ENCODE data around the gene PNISR. TPM values are rescaled to one million over a fixed set of nuclear protein-coding genes. Genes with fewer than 3 reads are reported as not detected.
A peak's percentile ranks its signal among the peaks of the same experiment; 100 is the strongest.
"Not testable (repeated sequence)": the region's sequence is repeated elsewhere in the genome, so short reads cannot be mapped to it uniquely, and the experiment has no call there.

The PNISR gene, protein sequence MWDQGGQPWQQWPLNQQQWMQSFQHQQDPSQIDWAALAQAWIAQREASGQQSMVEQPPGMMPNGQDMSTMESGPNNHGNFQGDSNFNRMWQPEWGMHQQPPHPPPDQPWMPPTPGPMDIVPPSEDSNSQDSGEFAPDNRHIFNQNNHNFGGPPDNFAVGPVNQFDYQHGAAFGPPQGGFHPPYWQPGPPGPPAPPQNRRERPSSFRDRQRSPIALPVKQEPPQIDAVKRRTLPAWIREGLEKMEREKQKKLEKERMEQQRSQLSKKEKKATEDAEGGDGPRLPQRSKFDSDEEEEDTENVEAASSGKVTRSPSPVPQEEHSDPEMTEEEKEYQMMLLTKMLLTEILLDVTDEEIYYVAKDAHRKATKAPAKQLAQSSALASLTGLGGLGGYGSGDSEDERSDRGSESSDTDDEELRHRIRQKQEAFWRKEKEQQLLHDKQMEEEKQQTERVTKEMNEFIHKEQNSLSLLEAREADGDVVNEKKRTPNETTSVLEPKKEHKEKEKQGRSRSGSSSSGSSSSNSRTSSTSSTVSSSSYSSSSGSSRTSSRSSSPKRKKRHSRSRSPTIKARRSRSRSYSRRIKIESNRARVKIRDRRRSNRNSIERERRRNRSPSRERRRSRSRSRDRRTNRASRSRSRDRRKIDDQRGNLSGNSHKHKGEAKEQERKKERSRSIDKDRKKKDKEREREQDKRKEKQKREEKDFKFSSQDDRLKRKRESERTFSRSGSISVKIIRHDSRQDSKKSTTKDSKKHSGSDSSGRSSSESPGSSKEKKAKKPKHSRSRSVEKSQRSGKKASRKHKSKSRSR
- total RNA-seq = 111 TPM
- long read RNA-seq, full-length matches to known transcripts = 37 of 106 reads
- long read RNA-seq, partial matches to known transcripts = 15 of 106 reads
- long read RNA-seq, other reads (novel, unspliced or antisense) = 54 of 106 reads

DNA sequence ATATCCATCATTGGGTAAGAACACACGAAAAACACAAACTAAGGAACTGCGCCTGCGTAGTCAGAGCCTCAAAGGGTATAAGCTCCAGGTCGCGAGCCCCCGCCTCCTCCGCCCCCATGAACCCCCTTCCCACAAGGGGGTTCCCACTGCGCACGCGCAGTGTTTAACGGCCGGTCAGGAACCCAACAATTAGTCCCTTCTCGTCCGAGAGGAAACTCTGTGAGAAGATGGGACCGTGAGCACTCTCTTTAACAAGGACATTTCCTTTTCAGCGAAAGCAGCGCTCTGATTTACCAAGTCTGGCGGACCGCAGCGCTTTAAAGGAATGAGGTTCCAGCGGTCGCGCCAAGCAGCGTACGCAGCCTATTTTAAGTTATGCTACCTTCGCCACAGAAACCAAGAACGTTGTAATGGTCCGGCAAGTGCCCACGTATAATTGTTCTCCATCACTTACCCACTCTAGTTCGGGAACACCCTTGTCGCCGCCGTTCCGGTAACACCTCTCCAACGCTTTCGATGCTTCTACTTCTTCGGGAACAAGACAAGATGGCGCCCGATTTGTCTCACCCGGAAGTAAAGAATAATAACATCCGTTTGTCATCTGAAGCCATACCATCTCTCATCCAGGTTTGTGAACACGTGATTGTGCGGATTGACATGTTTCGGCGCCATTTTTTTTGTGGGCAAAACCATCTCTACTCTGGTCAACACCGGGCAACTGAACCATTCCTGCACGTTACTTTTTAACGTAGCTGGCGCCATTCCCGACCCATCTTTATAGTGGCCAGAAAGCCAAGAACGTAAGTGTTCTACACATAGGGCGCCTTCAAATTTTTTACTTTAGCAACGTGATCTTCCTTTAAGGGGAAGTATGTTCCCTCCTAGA is at the start of gene PNISR:
PNISR (minus strand) TSS at position 548 of the 886 bp plus-strand sequence. CDS start 10,649 bp downstream, outside the sequence.
- intact Hi-C loops (cut with DNase I) = no loop called here
- peak; percentile 95 for ATAC-seq
- Histone ChIP-seq H3K27me3 (no peaks in the 10 kb centered on the region), H3K27ac (peak within 1 kb of the TSS; percentile 100), H3K9me3 (no peaks in the 10 kb centered on the region), H3K4me1 (peaks cover 51% of the 10 kb centered on the region), H3K4me3 (peak within 1 kb of the TSS; percentile 89), H3K36me3 (no peaks in the 10 kb centered on the region)
- DNase-seq = peak; percentile 92
- TF ChIP-seq, protein P1, sequence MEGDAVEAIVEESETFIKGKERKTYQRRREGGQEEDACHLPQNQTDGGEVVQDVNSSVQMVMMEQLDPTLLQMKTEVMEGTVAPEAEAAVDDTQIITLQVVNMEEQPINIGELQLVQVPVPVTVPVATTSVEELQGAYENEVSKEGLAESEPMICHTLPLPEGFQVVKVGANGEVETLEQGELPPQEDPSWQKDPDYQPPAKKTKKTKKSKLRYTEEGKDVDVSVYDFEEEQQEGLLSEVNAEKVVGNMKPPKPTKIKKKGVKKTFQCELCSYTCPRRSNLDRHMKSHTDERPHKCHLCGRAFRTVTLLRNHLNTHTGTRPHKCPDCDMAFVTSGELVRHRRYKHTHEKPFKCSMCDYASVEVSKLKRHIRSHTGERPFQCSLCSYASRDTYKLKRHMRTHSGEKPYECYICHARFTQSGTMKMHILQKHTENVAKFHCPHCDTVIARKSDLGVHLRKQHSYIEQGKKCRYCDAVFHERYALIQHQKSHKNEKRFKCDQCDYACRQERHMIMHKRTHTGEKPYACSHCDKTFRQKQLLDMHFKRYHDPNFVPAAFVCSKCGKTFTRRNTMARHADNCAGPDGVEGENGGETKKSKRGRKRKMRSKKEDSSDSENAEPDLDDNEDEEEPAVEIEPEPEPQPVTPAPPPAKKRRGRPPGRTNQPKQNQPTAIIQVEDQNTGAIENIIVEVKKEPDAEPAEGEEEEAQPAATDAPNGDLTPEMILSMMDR (IDR thresholded peaks at IDR 0.05) = no peak

DNA sequence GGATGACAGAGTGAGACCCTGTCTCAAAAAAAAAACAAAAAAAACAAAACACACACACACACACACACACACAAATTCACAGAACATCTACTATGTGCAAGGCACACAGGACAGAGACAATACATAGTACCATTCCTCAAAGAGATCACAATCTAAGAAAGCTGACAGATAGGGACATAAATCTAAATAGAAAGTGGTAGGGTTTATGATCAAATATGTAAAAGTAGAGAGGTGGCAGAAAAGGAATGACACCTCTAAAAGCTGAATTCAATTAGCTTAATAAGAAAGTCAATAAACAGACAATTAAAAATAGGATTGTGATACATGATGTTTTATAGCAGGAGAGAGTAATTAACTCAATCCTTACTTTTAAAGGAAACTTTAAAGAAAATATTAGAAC is 48.6 kb upstream of the PNISR start:
- DNase-seq = no peak
- intact Hi-C loops (cut with DNase I) = no loop called here
- H3K27ac ChIP-seq = no peak overlapping the region
- no peak overlapping the region for H3K4me3 ChIP-seq
- no peaks in the 10 kb centered on the region for H3K27me3 ChIP-seq
- peaks cover 21% of the 10 kb centered on the region for H3K36me3 ChIP-seq
- no peak for ATAC-seq
- no peaks in the 10 kb centered on the region for H3K4me1 ChIP-seq
- TF ChIP-seq, protein P1 (IDR thresholded peaks at IDR 0.05) = no peak
- H3K9me3 ChIP-seq = no peaks in the 10 kb centered on the region

DNA sequence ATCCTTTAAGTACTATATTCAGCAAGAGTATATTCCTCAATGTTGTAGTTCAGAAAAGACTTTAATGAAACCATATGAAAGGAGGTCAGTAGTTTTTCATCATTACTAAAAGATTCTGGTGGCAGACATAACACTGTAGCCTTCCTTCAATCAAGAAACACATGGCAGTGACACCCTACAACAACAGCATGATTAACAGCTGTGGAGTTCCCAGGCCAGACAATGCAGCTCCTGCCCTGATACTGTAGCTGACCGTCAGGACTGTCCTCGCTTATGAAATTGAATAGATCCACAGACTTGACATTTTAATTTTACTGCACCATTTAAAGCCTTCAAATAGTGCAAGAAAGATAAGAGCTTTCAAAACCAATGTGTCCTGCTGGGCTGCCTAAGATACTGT is 46.5 kb upstream of the PNISR start:
- Histone ChIP-seq H3K36me3 (peaks cover 21% of the 10 kb centered on the region), H3K4me3 (no peak overlapping the region), H3K9me3 (no peaks in the 10 kb centered on the region), H3K4me1 (no peaks in the 10 kb centered on the region), H3K27me3 (no peaks in the 10 kb centered on the region), H3K27ac (no peak overlapping the region)
- TF ChIP-seq, protein P1 (IDR thresholded peaks at IDR 0.05) = no peak
- ATAC-seq = no peak
- intact Hi-C loops (cut with DNase I) = no loop called here
- DNase-seq = no peak

DNA sequence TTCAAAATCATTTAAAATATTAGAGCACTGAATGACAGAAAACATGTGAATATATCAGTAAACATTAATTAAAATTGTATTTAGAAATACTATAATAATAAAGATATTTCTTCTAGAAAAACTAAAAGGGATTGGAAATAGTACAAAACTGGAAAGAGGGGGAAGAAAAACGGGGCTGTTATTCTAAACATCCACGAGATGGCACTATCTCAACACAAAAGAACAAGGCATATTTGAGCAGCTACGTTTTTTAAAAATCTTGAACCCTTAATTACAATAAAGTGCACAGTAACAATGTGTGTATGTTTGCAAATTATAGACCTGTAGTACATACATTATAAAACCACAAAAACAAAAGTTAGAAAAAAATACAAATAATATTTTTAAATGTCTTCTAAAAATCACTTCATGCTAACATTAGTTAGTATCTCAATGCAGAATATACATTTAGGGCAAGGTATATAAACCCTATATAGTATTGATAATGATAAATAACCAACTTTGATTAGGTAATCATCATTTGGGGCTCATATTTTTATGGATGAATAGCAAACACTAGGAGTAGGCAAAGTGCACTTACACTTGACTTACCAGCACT is 42.5 kb upstream of the PNISR start:
- intact Hi-C loops (cut with DNase I) = no loop called here
- no peaks in the 10 kb centered on the region for H3K9me3 ChIP-seq
- ATAC-seq = peak; percentile 53
- H3K27ac ChIP-seq = no peak overlapping the region
- H3K36me3 ChIP-seq = no peaks in the 10 kb centered on the region
- no peaks in the 10 kb centered on the region for H3K4me1 ChIP-seq
- no peaks in the 10 kb centered on the region for H3K27me3 ChIP-seq
- DNase-seq = no peak
- no peak overlapping the region for H3K4me3 ChIP-seq
- TF ChIP-seq, protein P1 (IDR thresholded peaks at IDR 0.05) = peak; percentile 76

DNA sequence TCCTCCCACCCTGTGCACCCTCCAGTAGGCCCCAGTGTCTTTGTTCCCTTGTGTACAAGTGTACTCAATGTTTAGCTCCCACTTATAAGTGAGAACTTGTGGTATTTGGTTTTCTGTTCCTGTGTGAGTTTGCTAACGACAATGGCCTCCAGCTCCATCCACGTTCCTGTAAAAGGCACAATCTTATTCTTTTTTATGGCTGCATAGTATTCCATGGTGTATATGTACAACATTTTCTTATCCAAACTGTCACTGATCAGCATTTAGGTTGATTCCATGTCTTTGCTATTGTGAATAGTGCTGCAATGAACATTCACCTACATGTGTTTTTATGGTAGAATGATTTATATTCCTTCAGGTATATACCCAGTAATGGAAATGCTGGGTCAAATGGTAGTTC is 34.0 kb upstream of the PNISR start:
- H3K27me3 ChIP-seq; H3K36me3 ChIP-seq; ATAC-seq; H3K4me3 ChIP-seq; H3K4me1 ChIP-seq; H3K27ac ChIP-seq; DNase-seq; intact Hi-C loops (cut with DNase I); H3K9me3 ChIP-seq: not testable (repeated sequence)
